K562 (cell line): Measurements from ENCODE around the gene LAMTOR5.

Experiments
- ATF2 ChIP-seq: sonication (generic); formaldehyde crosslinking; IDR thresholded peaks from 2 replicates; pipeline ENCODE4 v1.8.1; 2022; ENCODE audit warnings: missing genetic modification reagents
- FOXA1 ChIP-seq: fragments of 450-650 bp; IDR thresholded peaks from 2 replicates; pipeline ENCODE4 v1.6.1; 2016; ENCODE audit warnings: mild to moderate bottlenecking, borderline replicate concordance
- MAZ ChIP-seq, 2 experiments: fragments of 450-650 bp in 1 of 2; sonication (generic) in 1 of 2; formaldehyde crosslinking; IDR thresholded peaks in 1 of 2; conservative IDR thresholded peaks in 1 of 2; 2 replicates each; pipeline versions ENCODE4 v1.4.0 to v1.5.0; 2020; ENCODE audit warnings: mild to moderate bottlenecking in 1 of 2, missing genetic modification reagents in 1 of 2
- POLR2G ChIP-seq: fragments of 200-400 bp; formaldehyde crosslinking; IDR thresholded peaks from 2 replicates; pipeline ENCODE4 v1.6.1; 2017; ENCODE audit warnings: low read depth, mild to moderate bottlenecking, antibody characterized with exemption, low read length, moderate library complexity
- ZNF24 ChIP-seq: fragments of 450-650 bp; IDR thresholded peaks from 2 replicates; pipeline ENCODE4 v1.6.1; 2016
- ZNF408 ChIP-seq: fragments of 250-450 bp; sonication (Bioruptor Pico); IDR thresholded peaks from 2 replicates; pipeline ENCODE4 v1.4.0; 2020; ENCODE audit warnings: low read depth, mild to moderate bottlenecking, moderate library complexity

- no peak for TF ChIP-seq ZNF24
- no peak for TF ChIP-seq POLR2G
- no peak for TF ChIP-seq ATF2 (CRISPR knock-in tag)
- TF ChIP-seq MAZ (CRISPR knock-in tag; conservative IDR thresholded peaks at IDR 0.05 in 1 of 2, IDR thresholded peaks at IDR 0.05 in 1 of 2): no peak
- no peak for TF ChIP-seq ZNF408
- no peak for TF ChIP-seq FOXA1
These were observed 36.0 kb upstream of the LAMTOR5 start for GRCh38 chr1:110443451-110443850.
